ENCODE results near the gene PDE4D. TPM values are rescaled to one million over a fixed set of nuclear protein-coding genes. Genes with fewer than 3 reads are reported as not detected.

Gene PDE4D
- total and polyA plus RNA-seq, 2 donors (not counting 1 experiment from before 2014, with no cell fraction given) = 14.9 to 171 TPM

DNA sequence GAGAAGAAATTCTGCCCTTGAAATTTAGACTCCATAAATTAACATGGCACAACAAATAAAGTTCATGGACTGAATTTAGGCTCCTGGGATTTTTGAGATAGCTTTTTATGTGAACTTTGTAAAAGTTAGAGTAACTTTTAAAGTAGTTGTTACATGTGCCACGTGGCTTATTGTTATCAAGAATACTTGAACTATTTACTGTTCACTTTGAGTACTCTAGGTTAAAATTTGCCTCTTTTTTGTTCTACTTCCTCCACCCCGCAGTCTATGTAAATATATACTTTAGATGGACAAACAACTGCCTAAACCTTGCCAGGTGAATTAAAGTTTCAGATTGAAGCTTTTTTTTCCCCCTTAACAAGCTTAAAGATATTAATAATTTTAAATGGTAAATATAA, 852.7 kb downstream of the PDE4D start:
- Histone ChIP-seq H3K4me2 (replicated peaks; ENCODE audit: low read depth, low read length, poor library complexity, severe bottlenecking) (no peak overlapping the region), H3K9me3 (ENCODE audit: control extremely low read depth in 1 of 3, control insufficient read depth in 2 of 3, insufficient read depth in 1 of 3, low read length in 2 of 3) (no peaks in the 10 kb centered on the region), H3K27ac (ENCODE audit: low read length in 2 of 2) (no peak overlapping the region), H2AFZ (ENCODE audit: insufficient read depth, low read depth, low read length, poor library complexity, severe bottlenecking) (no peak overlapping the region), H3K9ac (ENCODE audit: low read length) (no peak overlapping the region), H3K36me3 (replicated peaks in 1 of 2; ENCODE audit: control extremely low read depth in 1 of 2, control insufficient read depth in 1 of 2, extremely low read depth in 1 of 2, insufficient read depth in 2 of 2, low read length in 1 of 2) (no peaks in the 10 kb centered on the region), H4K20me1 (ENCODE audit: control insufficient read depth, insufficient read depth, low read length, poor library complexity, severe bottlenecking) (no peaks in the 10 kb centered on the region), H3K4me1 (ENCODE audit: control insufficient read depth in 2 of 2, insufficient read depth in 2 of 2, low read length in 2 of 2) (peaks cover 20% of the 10 kb centered on the region in 2 donors), H3K27me3 (replicated peaks in 1 of 4; ENCODE audit: control extremely low read depth in 1 of 4, control insufficient read depth in 3 of 4, insufficient read depth in 4 of 4, low read length in 3 of 4) (peaks cover 0 to 27% (median 13%) of the 10 kb centered on the region in 4 experiments), H3K4me3 (ENCODE audit: control extremely low read depth in 1 of 5, extremely low read depth in 1 of 5, insufficient read depth in 1 of 5, low read depth in 2 of 5, low read length in 4 of 5) (no peak overlapping the region), H3K79me2 (ENCODE audit: control insufficient read depth, insufficient read depth, low read length) (no peaks in the 10 kb centered on the region)
- H3K4me1 Mint-ChIP-seq = peaks cover 30% of the 10 kb centered on the region
- DNase-seq = no peak
- no CpG with 5 or more reads among the region's 2 CpGs for WGBS (ENCODE audit: insufficient coverage)
- TF ChIP-seq EZH2 (IDR thresholded peaks at IDR 0.05; ENCODE audit: borderline replicate concordance, insufficient read depth, low read depth, low read length, poor library complexity, severe bottlenecking) = no peak
- no peak for TF ChIP-seq CTCF (IDR thresholded peaks at IDR 0.05)
- no peak overlapping the region for H3K4me3 Mint-ChIP-seq
- CTCF ChIA-PET = interaction anchor here (0.9 to 1.3 kb wide), 3 partner anchors 83 to 134 kb away, joined by 3 to 4 read pairs (median 4); no protein-coding TSS in a partner anchor
- ATAC-seq (ENCODE audit: low read depth) = no peak
- intact Hi-C loops (cut with micrococcal nuclease) = no loop called here
- POLR2A ChIA-PET = no interaction called here
- peaks cover 28% of the 10 kb centered on the region for H3K27me3 Mint-ChIP-seq
- no peaks in the 10 kb centered on the region for H3K9me3 Mint-ChIP-seq (ENCODE audit: insufficient read depth)
- no peak overlapping the region for H3K27ac Mint-ChIP-seq

GRCh38 chr5:59040024-59040803, 853.3 kb downstream of the PDE4D start:
- WGBS (ENCODE audit: insufficient coverage) = 12% methylated on average over 5 of the region's 13 CpGs
- Mint-ChIP-seq H3K27ac (no peak overlapping the region), H3K4me3 (peak overlapping the region; percentile 96), H3K27me3 (peaks cover 28% of the 10 kb centered on the region), H3K9me3 (ENCODE audit: insufficient read depth) (no peaks in the 10 kb centered on the region), H3K4me1 (peaks cover 30% of the 10 kb centered on the region)
- peak overlapping the region in 4 of 5 experiments; percentile 6 to 66 (median 56) for H3K4me3 ChIP-seq (ENCODE audit: control extremely low read depth in 1 of 5, extremely low read depth in 1 of 5, insufficient read depth in 1 of 5, low read depth in 2 of 5, low read length in 4 of 5)
- no peak for TF ChIP-seq EZH2 (IDR thresholded peaks at IDR 0.05; ENCODE audit: borderline replicate concordance, insufficient read depth, low read depth, low read length, poor library complexity, severe bottlenecking)
- no peak for TF ChIP-seq CTCF (IDR thresholded peaks at IDR 0.05)
- H3K4me2 ChIP-seq (replicated peaks; ENCODE audit: low read depth, low read length, poor library complexity, severe bottlenecking) = peak overlapping the region; percentile 90
- DNase-seq (peak; percentile 22), ATAC-seq (ENCODE audit: low read depth) (no peak)
- H3K4me1 ChIP-seq (ENCODE audit: control insufficient read depth in 2 of 2, insufficient read depth in 2 of 2, low read length in 2 of 2) = peaks cover 20% of the 10 kb centered on the region in 2 donors
- H3K27me3 ChIP-seq (replicated peaks in 1 of 4; ENCODE audit: control extremely low read depth in 1 of 4, control insufficient read depth in 3 of 4, insufficient read depth in 4 of 4, low read length in 3 of 4) = peaks cover 0 to 27% (median 13%) of the 10 kb centered on the region in 4 experiments
- intact Hi-C loops (cut with micrococcal nuclease) = no loop called here
- H4K20me1 ChIP-seq (ENCODE audit: control insufficient read depth, insufficient read depth, low read length, poor library complexity, severe bottlenecking) = no peaks in the 10 kb centered on the region
- H2AFZ ChIP-seq (ENCODE audit: insufficient read depth, low read depth, low read length, poor library complexity, severe bottlenecking) = peak overlapping the region; percentile 69
- no peaks in the 10 kb centered on the region for H3K9me3 ChIP-seq (ENCODE audit: control extremely low read depth in 1 of 3, control insufficient read depth in 2 of 3, insufficient read depth in 1 of 3, low read length in 2 of 3)
- peak overlapping the region; percentile 67 for H3K9ac ChIP-seq (ENCODE audit: low read length)
- POLR2A ChIA-PET = interaction anchor here (1.5 kb wide), 1 partner anchor 87 kb away, joined by 9 read pairs; no protein-coding TSS in a partner anchor
- CTCF ChIA-PET = interaction anchor here (0.9 to 1.3 kb wide), 3 partner anchors 83 to 132 kb away, joined by 3 to 4 read pairs (median 3); no protein-coding TSS in a partner anchor
- H3K79me2 ChIP-seq (ENCODE audit: control insufficient read depth, insufficient read depth, low read length) = no peaks in the 10 kb centered on the region
- no peak overlapping the region for H3K27ac ChIP-seq (ENCODE audit: low read length in 2 of 2)
- H3K36me3 ChIP-seq (replicated peaks in 1 of 2; ENCODE audit: control extremely low read depth in 1 of 2, control insufficient read depth in 1 of 2, extremely low read depth in 1 of 2, insufficient read depth in 2 of 2, low read length in 1 of 2) = no peaks in the 10 kb centered on the region
